ENCODE measurements around the gene ZCCHC7.

ZCCHC7 gene

GRCh38 chr9:37406603-37407401, 286.4 kb downstream of the ZCCHC7 start:
- DNase-seq (ENCODE audit: low read depth) = no peak

GRCh38 chr9:37407468-37407867, 287.1 kb downstream of the ZCCHC7 start:
- no peak for DNase-seq (ENCODE audit: low read depth)

All from activated T-cell treated with anti-CD3 and anti-CD28 coated beads for 1 hour (primary cell).